Testis (tissue), 2 donors: ENCODE results near the gene CNTRL.

Source experiments
- POLR2A ChIP-seq: fragments of 450-650 bp; IDR thresholded peaks from one replicate; pipeline ENCODE4 v1.6.1; 2017; ENCODE audit warnings: antibody characterized with exemption, mild to moderate bottlenecking, moderate library complexity
- TF ChIP-seq, protein P1 (sequence below), 3 experiments: fragments of 450-650 bp in 2 of 3; fragments of 200-600 bp in 1 of 3; sonication (generic) in 1 of 3; IDR thresholded peaks; one replicate each; pipeline ENCODE4 v1.5.1; 2016 to 2019; ENCODE audit warnings: antibody characterized with exemption in 3 of 3, mild to moderate bottlenecking in 2 of 3, moderate library complexity in 1 of 3

GRCh38 chr9:121143771-121144170, 69.0 kb downstream of the CNTRL start:
- TF ChIP-seq, protein P1, sequence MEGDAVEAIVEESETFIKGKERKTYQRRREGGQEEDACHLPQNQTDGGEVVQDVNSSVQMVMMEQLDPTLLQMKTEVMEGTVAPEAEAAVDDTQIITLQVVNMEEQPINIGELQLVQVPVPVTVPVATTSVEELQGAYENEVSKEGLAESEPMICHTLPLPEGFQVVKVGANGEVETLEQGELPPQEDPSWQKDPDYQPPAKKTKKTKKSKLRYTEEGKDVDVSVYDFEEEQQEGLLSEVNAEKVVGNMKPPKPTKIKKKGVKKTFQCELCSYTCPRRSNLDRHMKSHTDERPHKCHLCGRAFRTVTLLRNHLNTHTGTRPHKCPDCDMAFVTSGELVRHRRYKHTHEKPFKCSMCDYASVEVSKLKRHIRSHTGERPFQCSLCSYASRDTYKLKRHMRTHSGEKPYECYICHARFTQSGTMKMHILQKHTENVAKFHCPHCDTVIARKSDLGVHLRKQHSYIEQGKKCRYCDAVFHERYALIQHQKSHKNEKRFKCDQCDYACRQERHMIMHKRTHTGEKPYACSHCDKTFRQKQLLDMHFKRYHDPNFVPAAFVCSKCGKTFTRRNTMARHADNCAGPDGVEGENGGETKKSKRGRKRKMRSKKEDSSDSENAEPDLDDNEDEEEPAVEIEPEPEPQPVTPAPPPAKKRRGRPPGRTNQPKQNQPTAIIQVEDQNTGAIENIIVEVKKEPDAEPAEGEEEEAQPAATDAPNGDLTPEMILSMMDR (IDR thresholded peaks at IDR 0.05) = no peak
- TF ChIP-seq POLR2A = no peak
